ENCODE data around the gene AGTPBP1. TPM values are rescaled to one million over a fixed set of nuclear protein-coding genes. Genes with fewer than 3 reads are reported as not detected.

AGTPBP1 gene
- total RNA-seq, 4 donors from 2014 or later = 3.7 to 18.1 (median 11.4) TPM

GRCh38 chr9:85631809-85632208, 109.9 kb downstream of the AGTPBP1 start:
- 100% methylated on average over 1 of the region's 1 CpG for WGBS, 2 donors
- H3K9me3 ChIP-seq = no peaks in the 10 kb centered on the region
- no peak for DNase-seq
- no peaks in the 10 kb centered on the region for H3K27me3 ChIP-seq
- no peaks in the 10 kb centered on the region for H3K4me1 ChIP-seq
- H3K36me3 ChIP-seq = peaks cover 0 to 9% (median 0%) of the 10 kb centered on the region in 3 donors
- H3K4me3 ChIP-seq = no peak overlapping the region
- H3K27ac ChIP-seq = no peak overlapping the region
- intact Hi-C loops (cut with DNase I) = no loop called here
- TF ChIP-seq, protein P1, sequence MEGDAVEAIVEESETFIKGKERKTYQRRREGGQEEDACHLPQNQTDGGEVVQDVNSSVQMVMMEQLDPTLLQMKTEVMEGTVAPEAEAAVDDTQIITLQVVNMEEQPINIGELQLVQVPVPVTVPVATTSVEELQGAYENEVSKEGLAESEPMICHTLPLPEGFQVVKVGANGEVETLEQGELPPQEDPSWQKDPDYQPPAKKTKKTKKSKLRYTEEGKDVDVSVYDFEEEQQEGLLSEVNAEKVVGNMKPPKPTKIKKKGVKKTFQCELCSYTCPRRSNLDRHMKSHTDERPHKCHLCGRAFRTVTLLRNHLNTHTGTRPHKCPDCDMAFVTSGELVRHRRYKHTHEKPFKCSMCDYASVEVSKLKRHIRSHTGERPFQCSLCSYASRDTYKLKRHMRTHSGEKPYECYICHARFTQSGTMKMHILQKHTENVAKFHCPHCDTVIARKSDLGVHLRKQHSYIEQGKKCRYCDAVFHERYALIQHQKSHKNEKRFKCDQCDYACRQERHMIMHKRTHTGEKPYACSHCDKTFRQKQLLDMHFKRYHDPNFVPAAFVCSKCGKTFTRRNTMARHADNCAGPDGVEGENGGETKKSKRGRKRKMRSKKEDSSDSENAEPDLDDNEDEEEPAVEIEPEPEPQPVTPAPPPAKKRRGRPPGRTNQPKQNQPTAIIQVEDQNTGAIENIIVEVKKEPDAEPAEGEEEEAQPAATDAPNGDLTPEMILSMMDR (IDR thresholded peaks at IDR 0.05) = no peak
- no peak for TF ChIP-seq POLR2A (IDR thresholded peaks at IDR 0.05)

DNA sequence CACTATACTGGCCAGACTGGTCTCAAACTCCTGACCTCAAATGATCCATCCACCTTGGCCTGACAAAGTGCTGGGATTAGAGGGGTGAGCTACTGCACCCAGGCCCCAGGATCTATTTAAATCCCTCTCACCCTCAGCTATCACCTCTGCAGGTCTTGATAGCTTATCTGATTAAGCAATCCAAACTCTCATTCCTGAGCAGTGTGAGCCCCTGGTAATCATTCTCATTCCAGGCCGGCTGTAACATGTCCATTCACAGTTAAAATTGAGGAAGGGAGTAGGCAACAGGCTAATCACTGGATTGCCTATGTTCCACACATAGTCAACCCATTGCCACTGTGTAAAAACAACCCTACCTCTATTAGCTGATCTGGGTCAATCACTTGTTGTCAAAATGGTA, 111.1 kb downstream of the AGTPBP1 start:
- DNase-seq = no peak
- 90 to 100% methylated on average over 1 of the region's 1 CpG for WGBS, 2 donors
- no peak for TF ChIP-seq POLR2A (IDR thresholded peaks at IDR 0.05)
- TF ChIP-seq, protein P1 (IDR thresholded peaks at IDR 0.05) = no peak
- H3K4me1 ChIP-seq = no peaks in the 10 kb centered on the region
- H3K4me3 ChIP-seq = no peak overlapping the region
- intact Hi-C loops (cut with DNase I) = no loop called here
- no peaks in the 10 kb centered on the region for H3K27me3 ChIP-seq
- no peak overlapping the region for H3K27ac ChIP-seq
- H3K9me3 ChIP-seq = no peaks in the 10 kb centered on the region
- peaks cover 0 to 9% (median 0%) of the 10 kb centered on the region in 3 donors for H3K36me3 ChIP-seq

- DNase-seq = no peak
- Histone ChIP-seq H3K27ac (no peak overlapping the region), H3K36me3 (peaks cover 0 to 3% (median 0%) of the 10 kb centered on the region in 3 donors), H3K4me1 (no peaks in the 10 kb centered on the region), H3K27me3 (no peaks in the 10 kb centered on the region), H3K9me3 (no peaks in the 10 kb centered on the region), H3K4me3 (no peak overlapping the region)
- intact Hi-C loops (cut with DNase I) = loop anchor here (10.0 kb wide), 1 partner anchor 1222 kb away; no protein-coding TSS in a partner anchor
- no peak for TF ChIP-seq POLR2A (IDR thresholded peaks at IDR 0.05)
- TF ChIP-seq, protein P1 (IDR thresholded peaks at IDR 0.05) = no peak
- 71 to 79% methylated on average over 1 of the region's 1 CpG for WGBS, 2 donors
Measured at GRCh38 chr9:85617141-85617670, 124.5 kb downstream of the AGTPBP1 start.

GRCh38 chr9:85615792-85616191, 126.0 kb downstream of the AGTPBP1 start:
- intact Hi-C loops (cut with DNase I) = loop anchor here (10.0 kb wide), 1 partner anchor 1221 kb away; no protein-coding TSS in a partner anchor
- no peaks in the 10 kb centered on the region for H3K9me3 ChIP-seq
- TF ChIP-seq, protein P1 (IDR thresholded peaks at IDR 0.05) = no peak
- no peak for TF ChIP-seq POLR2A (IDR thresholded peaks at IDR 0.05)
- no peak for DNase-seq
- no peak overlapping the region for H3K27ac ChIP-seq
- no peaks in the 10 kb centered on the region for H3K4me1 ChIP-seq
- H3K4me3 ChIP-seq = no peak overlapping the region
- peaks cover 0 to 3% (median 0%) of the 10 kb centered on the region in 3 donors for H3K36me3 ChIP-seq
- no peaks in the 10 kb centered on the region for H3K27me3 ChIP-seq
- 88 to 92% methylated on average over 1 of the region's 1 CpG for WGBS, 2 donors

GRCh38 chr9:85610074-85610860, 131.5 kb downstream of the AGTPBP1 start:
- Histone ChIP-seq H3K9me3 (no peaks in the 10 kb centered on the region), H3K27me3 (no peaks in the 10 kb centered on the region), H3K4me1 (peaks cover 0 to 6% (median 0%) of the 10 kb centered on the region in 3 donors), H3K4me3 (peak overlapping the region in 1 of 4 donors; percentile 39), H3K27ac (no peak overlapping the region), H3K36me3 (no peaks in the 10 kb centered on the region)
- no peak for TF ChIP-seq POLR2A (IDR thresholded peaks at IDR 0.05)
- TF ChIP-seq, protein P1 (IDR thresholded peaks at IDR 0.05) = peak; percentile 59 to 78 (median 72)
- DNase-seq = no peak
- intact Hi-C loops (cut with DNase I) = loop anchor here (10.0 kb wide), 1 partner anchor 1215 kb away; no protein-coding TSS in a partner anchor
- 48 to 52% methylated on average over 4 of the region's 4 CpGs for WGBS, 2 donors
